Tibial nerve (tissue), 3 donors: ENCODE results near the gene OLFM3.
A peak's percentile ranks its signal among the peaks of the same experiment; 100 is the strongest.

ENCODE experiments used
- POLR2A ChIP-seq, 2 donors: fragments of 450-650 bp; IDR thresholded peaks; one replicate each; pipeline ENCODE4 v1.6.1; 2017; ENCODE audit warnings: antibody characterized with exemption in 2 of 2, mild to moderate bottlenecking in 2 of 2, moderate library complexity in 2 of 2
- TF ChIP-seq, protein P1 (sequence below), 5 experiments: fragments of 200-600 bp in 3 of 5; fragments of 450-650 bp in 2 of 5; sonication (generic) in 3 of 5; IDR thresholded peaks; one replicate each; pipeline ENCODE4 v1.5.1; 2016 to 2019; ENCODE audit warnings: antibody characterized with exemption in 5 of 5, mild to moderate bottlenecking in 3 of 5, moderate library complexity in 2 of 5

DNA sequence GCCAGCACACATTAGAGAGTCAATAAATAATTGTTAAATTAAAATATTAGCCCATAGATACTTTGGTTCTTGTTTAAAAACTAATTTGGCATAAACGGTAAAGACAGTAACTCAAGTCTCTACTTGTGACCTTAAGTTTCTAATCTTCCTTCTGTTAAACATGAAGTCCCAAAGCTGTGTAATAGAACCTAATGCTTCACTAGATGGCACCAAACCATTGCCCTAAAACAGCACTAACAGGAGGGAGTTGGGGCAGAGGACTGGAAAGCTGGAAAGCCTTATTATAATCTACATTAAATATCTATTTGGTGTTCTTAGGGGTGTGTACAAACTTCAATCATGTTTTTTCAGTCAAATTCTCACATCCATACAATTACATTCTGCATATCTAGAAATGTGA is 176.7 kb downstream of the OLFM3 start:
- no peak for TF ChIP-seq POLR2A (IDR thresholded peaks at IDR 0.05)
- TF ChIP-seq, protein P1, sequence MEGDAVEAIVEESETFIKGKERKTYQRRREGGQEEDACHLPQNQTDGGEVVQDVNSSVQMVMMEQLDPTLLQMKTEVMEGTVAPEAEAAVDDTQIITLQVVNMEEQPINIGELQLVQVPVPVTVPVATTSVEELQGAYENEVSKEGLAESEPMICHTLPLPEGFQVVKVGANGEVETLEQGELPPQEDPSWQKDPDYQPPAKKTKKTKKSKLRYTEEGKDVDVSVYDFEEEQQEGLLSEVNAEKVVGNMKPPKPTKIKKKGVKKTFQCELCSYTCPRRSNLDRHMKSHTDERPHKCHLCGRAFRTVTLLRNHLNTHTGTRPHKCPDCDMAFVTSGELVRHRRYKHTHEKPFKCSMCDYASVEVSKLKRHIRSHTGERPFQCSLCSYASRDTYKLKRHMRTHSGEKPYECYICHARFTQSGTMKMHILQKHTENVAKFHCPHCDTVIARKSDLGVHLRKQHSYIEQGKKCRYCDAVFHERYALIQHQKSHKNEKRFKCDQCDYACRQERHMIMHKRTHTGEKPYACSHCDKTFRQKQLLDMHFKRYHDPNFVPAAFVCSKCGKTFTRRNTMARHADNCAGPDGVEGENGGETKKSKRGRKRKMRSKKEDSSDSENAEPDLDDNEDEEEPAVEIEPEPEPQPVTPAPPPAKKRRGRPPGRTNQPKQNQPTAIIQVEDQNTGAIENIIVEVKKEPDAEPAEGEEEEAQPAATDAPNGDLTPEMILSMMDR (IDR thresholded peaks at IDR 0.05) = peak in 2 of 5 experiments; percentile 20
